HG02884 (cell line): ENCODE data around the gene SORD.
"Not testable (repeated sequence)": the region's sequence is repeated elsewhere in the genome, so short reads cannot be mapped to it uniquely, and the experiment has no call there.

Source experiments
- ATAC-seq: cut with Tn5 transposase; IDR thresholded peaks from one replicate; pipeline ENCODE4 v1.9.1; 2021; ENCODE audit warnings: mild to moderate bottlenecking, moderate library complexity; ENCODE audit not compliant: unreplicated experiment

SORD gene

GRCh38 chr15:45093622-45094357 is 70.8 kb downstream of the SORD start:
- no peak for ATAC-seq

- no peak for ATAC-seq
Measured at GRCh38 chr15:45094358-45094730, 71.3 kb downstream of the SORD start.

GRCh38 chr15:45095661-45096060 is 72.7 kb downstream of the SORD start:
- ATAC-seq, result no peak

GRCh38 chr15:45097466-45097865 is 74.5 kb downstream of the SORD start:
- no peak for ATAC-seq

- no peak for ATAC-seq
Measured at GRCh38 chr15:45099549-45100165, 76.7 kb downstream of the SORD start.

DNA sequence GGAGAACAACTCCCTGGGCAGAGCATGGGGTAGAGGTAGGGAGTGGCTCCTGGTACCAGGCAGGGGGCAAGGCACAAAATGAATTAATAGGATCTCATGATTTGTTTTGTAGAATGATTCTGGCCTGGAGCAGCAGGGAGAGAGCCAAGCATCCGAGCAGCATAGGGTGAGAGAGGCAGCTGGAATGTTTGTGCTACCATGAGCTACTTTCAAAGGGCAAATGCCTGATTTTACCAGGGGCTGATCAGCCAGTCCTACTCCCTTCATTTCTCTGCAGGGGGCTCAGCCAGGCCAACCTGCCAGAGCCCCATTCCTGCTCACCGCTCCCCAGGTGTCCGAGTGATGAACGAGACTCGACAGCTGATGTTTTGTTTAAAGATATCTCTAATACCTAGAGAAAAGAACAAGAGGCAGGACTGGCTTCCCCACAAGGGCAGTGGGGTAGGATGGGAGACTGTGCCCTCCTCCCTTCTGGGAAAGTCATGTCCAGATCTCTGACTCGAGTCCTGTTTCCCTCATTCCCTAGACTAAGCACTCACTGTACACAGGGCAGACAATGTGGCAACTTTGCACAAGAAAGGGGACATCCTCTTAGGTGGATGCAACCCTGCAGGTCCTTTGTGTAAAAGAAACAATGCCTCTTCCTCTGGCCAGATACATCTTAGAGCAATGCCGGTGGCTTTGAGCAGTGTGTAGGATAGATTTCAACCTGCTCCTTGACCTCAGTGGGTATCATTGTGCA is 78.1 kb downstream of the SORD start:
- ATAC-seq, result no peak

DNA sequence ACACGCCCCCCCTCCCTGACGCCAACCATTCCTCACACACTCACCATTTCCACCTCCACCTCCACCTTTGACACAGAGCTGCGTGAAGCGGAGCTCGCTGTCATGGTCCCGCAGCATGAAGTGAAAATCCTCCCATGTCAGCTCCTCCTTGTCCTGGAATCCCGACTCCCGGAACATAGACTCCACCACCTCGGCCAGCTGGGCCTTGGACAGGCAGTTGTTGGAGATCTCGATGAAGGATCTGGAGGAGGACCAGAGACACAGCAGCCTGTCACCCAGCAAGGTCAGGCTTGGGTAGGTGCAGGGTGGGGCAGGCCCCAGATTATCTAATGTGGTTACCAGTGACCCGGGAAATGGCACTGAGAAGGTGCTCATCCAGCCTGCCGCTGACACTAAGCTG is 78.8 kb downstream of the SORD start:
- no peak for ATAC-seq

DNA sequence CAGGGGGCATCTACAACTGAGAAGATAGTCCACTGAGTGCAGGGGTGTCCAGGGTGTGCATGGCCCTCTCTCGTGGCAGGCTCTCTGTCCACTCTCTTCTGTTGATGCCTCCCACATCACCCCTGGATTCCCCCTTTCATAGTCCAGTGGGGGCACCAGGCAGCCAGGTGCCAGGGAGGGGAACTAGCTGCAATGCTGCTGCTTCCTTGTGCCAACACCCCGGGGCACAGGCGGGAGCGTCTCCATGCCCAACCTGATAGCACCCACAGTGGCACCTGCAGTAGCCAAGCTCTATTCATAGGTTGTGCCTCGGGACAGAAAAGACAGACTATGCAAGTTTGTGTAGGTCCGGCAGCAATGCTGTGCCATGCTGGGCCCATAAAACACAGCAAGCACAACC is 79.2 kb downstream of the SORD start:
- no peak for ATAC-seq

DNA sequence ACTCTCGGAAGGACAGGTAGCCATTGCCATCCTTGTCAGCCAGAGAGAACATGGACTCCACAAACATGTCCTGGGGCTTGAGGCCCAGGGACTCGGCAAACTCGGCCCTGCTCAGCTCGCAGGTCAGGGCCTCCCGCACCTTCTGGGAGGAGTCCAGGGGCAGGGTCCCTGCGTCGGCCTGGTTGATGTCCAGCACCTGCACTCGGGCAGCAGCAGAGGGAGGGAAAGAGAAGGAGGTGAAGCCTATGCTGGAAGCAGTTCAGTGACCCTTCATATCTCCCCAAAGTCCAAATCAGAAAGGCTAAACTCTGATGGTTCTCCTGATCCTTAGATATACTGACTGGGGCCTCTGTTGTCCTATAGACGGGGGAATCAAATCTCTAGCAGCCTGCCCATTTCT is 81.2 kb downstream of the SORD start:
- ATAC-seq, result not testable (repeated sequence)

GRCh38 chr15:45105586-45105985 is 82.6 kb downstream of the SORD start:
- ATAC-seq, result no peak

DNA sequence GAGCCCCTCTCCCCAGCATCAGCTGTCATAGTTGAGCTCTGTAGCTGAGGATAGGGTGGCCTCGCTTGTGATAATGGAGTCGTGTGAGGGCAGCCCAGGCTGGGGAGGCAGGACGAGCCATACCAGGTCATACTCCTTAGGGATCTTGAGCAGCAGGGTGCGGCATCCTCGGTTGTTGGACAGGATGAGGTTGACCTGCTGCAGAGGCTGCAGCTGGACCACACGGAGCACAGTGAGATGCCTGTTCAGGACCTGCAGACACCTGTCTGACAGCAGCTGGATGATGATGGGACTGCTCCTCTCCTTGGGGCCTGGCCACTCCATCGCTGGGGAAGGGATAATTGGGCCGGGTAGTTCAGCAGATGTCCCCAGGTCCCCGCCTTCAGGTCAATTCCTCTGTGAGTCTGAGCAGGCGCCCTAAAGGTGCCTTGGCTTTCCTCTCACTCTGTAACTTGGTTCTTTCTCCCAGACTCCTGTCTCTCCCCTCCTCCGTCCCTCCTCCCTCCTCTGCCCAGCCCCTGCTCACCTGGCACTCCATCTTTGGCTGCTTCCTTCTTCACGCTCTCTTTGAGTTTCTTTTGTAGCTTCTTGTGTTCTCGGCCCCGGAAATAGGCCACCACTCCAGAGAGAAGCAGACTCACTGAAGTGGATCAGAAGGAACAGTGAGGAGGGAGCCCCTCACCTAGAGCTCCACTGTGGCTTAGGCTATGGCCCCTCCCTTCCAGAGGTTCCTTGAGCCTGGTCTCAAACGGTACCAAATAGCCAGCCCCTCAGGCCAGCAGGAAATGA is 83.2 kb downstream of the SORD start:
- ATAC-seq, result no peak

GRCh38 chr15:45107941-45108630 is 85.1 kb downstream of the SORD start:
- ATAC-seq, result no peak

GRCh38 chr15:45110256-45110820 is 87.3 kb downstream of the SORD start:
- ATAC-seq, result no peak

DNA sequence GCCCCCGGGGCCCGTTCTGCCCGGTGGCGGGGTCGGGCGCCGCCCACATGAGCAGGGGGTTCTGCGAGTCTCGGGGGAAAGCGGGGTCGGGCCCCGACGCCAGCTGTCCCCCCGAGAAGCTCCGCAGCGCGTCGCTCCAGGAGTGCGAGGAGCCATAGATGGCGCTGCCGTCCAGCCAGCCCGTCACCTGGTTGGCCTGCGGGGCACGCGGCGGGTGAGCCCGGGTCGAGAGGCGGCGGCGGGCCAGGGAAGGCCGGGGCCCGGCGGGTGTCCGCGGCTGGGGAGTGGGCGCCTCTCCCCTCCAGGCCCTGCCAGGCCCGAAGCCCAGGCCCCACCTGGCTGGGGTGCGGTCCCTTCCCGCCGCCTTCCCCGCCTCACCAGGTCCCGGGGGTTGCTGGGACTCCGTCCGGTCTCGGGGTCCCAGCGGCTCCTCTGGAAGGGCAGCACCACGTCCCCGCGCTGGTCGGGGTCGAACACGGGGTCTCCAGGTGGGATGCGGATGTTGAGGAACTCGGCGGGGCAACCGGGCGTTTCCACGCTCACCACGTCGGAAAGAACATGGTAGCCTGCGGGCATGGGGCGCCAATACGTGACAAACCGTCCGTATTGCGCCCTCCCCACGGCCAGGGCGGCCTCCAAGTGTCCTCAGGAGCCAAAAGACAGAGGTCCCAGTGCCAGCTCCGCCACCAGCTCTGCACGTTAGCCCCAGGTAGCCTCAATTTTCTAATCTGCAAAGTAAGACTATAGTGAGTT is 88.6 kb downstream of the SORD start:
- no peak for ATAC-seq

DNA sequence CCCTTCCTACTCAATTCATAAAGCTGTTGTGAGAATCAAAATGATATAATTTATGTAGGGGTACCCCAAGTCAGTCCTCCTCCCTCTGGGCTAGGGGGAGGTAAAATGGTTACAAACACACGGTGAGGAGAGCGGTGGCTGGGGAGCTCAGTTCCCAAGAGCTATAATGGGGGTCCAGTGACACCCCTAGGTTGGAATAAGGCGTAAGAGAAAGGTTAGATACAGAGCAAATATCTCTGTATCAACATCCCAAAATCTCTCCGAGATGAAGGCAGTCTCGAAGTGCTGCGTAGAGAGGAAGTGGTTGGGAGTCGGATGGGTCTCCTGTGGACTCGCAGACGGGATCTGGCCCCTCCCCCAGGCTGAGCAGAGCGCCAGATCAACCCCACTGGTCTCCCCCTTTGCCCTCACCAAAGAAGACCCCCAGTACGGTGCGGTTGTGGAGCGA is 89.2 kb downstream of the SORD start:
- ATAC-seq, result no peak

- no peak for ATAC-seq
Measured at GRCh38 chr15:45112591-45113379, 89.8 kb downstream of the SORD start.

GRCh38 chr15:45113380-45113990 is 90.5 kb downstream of the SORD start:
- ATAC-seq, result no peak

GRCh38 chr15:45114076-45114750 is 91.2 kb downstream of the SORD start, which contains the start of the genes DUOX2 and DUOXA2:
DUOX2 (minus strand) TSS chr15:45114172; CDS start chr15:45113411, 761 bp downstream.
DUOXA2 (plus strand) TSS chr15:45114326; CDS start chr15:45114606, 280 bp downstream.
- no peak for ATAC-seq
